HG03139 (cell line): Measurements from ENCODE around the gene RSPO4.
"Not testable (repeated sequence)": the region's sequence is repeated elsewhere in the genome, so short reads cannot be mapped to it uniquely, and the experiment has no call there.

ENCODE experiments used
- ATAC-seq: cut with Tn5 transposase; IDR thresholded peaks from one replicate; pipeline ENCODE4 v1.9.1; 2021; ENCODE audit not compliant: unreplicated experiment

RSPO4 gene

DNA sequence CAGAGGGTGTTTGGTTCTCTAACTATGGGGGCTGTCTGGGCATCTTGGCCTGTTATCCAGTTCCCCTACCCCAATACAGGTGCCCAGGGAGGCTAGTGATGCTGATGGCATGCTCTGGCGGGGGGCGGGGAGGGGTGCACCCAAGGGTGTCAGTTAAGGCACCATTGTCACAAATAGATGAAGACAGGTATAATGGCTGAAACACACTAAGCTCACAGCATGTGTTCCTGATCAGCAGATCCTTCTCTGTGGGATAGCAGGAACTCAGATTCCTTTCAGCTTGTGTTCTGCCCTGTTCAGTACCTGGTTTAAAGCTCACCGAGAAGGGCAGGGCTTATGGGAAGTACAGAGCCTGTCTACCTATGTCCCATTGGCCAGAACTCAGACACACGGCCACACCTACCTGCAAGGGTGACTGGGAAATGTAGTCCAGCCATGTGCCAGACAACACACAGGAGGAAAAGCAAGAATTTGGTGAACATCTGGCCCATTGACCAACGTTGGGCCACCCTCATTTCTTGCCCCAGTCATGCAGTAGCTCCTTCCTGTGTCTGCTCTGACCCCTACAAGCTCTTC, 3.4 kb upstream of the RSPO4 start:
- ATAC-seq, result no peak

- ATAC-seq, result no peak
Measured at GRCh38 chr20:1003920-1004697, 2.0 kb upstream of the RSPO4 start.

GRCh38 chr20:1002682-1003561, 811 bp upstream of the RSPO4 start:
- ATAC-seq, result no peak

- no peak for ATAC-seq
Measured at GRCh38 chr20:1001116-1001515, 995 bp downstream of the RSPO4 start.

- ATAC-seq, result no peak
Measured at GRCh38 chr20:998231-998830, 3.8 kb downstream of the RSPO4 start.

- ATAC-seq, result no peak
Measured at GRCh38 chr20:997486-997885, 4.6 kb downstream of the RSPO4 start.

- ATAC-seq, result no peak
Measured at GRCh38 chr20:997016-997415, 5.1 kb downstream of the RSPO4 start.

DNA sequence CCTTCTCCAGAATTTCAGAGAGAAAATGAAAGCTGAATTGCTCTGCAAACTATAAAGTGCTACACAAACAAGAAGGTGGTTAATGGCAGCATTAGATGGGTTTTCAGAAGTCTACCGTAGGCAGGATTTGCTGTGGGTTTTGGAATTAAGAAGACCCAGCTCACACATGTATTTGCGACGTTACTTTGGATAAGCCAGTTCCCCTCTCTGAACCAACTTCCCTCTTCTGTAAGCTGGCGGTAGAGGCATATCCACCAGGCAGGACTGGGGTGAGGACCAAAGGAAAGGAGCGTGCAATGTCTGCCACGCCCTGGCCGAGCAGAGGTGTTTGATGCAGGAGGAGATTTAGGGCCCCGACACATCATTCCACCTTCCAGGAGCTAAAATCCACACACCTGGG, 6.9 kb downstream of the RSPO4 start:
- no peak for ATAC-seq

DNA sequence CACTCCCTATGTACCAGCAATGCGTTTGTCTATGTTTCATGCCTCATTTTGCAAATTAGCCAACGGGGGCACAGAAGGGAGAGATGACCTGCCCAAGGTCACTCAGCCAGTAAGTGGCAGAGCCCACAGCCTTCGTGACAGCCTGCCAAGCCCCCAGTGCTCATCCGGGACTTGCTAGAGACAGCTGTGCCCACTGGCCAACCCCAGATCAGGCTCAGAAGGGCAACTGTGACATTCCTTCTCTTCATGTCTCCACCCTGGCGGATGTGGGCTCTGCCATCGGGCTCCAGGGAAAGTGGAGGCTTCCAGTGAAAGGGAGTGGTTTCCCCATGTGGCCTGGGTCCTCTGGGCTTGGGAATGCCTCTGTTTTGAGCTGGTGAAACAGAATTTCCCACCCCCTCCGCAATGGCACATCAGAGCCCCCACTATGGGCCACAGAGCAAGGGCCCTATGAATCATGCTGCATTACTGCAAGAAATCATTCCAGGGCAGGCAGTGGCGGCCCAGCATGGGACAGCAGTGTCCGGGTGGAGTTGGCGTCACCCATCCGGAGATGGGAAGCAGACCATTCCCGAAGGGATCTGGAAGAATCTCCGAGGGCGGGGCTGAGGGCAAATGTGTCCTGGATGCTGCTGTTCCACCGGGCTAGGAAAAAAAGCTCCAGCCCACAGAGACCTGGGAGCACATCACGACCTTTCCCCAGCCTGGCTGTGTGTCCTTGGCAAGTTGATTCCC, 9.1 kb downstream of the RSPO4 start:
- no peak for ATAC-seq

DNA sequence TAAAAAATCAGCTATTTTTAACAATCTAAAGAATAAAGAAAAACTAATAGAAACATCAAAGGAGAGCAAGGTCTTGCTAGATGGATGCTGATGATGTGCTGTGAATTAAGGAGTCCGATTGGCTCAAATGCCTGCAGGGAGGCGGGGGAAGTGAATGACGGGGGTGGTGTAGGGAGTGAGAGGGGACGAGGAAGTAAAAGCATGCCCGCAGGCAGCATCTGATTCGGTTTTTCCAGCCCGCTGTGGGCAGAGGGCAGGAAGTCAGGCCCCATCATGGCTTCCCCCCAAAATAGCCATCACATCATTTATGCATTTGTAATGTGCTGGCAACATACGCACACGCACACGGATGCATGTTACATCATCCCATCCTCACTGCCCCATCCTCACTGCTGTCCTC, 10.3 kb downstream of the RSPO4 start:
- ATAC-seq, result no peak

- ATAC-seq, result no peak
Measured at GRCh38 chr20:990293-990959, 11.7 kb downstream of the RSPO4 start.

- ATAC-seq, result no peak
Measured at GRCh38 chr20:988272-988671, 13.8 kb downstream of the RSPO4 start.

GRCh38 chr20:987677-988076, 14.4 kb downstream of the RSPO4 start:
- ATAC-seq, result no peak

DNA sequence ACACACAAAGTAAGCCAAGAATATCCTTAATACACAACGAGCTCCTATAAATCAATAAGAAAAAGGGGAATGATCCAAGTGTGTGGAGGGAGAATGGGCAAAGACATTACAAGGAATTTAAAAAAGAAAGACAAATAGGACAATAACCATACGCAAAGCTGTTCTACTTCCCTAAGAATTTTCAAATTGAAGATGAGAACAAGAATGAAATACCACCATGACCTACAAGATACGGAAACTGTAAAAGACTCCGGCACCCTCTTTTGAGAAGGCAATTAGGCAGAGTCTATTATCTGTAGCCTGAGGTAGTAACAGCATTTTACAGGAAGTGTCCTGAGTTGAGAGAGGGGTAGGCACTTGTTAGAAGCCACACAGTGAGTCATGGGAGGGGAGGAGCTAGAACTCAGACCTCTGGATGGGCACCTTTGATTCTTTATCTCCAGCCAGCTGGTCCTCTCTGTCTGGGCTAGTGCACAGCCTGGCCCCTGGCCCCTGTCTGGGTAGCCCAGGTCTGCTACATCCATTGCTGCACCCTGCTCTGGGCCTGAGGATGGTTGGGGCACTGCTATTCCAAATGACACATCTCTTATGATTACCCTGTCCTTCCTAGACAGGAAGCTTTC, 15.3 kb downstream of the RSPO4 start:
- ATAC-seq, result no peak

- ATAC-seq, result not testable (repeated sequence)
Measured at GRCh38 chr20:984994-985393, 17.1 kb downstream of the RSPO4 start.

GRCh38 chr20:982754-983153, 19.4 kb downstream of the RSPO4 start:
- no peak for ATAC-seq

GRCh38 chr20:977021-977420, 25.1 kb downstream of the RSPO4 start:
- ATAC-seq, result no peak

GRCh38 chr20:976033-976432, 26.1 kb downstream of the RSPO4 start:
- ATAC-seq, result no peak

DNA sequence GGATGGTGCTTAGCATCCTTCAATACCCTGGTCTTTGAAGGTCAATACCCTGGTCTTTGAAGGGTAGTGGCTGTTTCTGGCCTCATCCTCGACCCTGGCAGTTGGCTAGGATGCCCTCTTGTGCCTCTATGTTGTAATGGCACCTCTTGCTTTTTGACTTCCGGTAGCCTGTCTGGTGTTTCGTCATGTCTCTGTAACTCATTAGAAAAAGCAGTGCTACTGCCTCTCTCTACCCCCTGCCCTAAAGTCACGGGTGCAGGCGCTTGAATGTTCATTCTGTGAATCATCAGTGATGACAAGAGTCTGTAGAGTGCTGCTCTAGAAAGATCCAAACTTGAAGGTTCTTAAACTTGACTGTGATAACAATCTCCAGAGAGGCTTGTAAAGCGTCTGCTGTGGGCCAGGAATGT, 28.3 kb downstream of the RSPO4 start:
- no peak for ATAC-seq

GRCh38 chr20:972256-972655, 29.9 kb downstream of the RSPO4 start:
- no peak for ATAC-seq
